ENCODE results near the gene KCNJ12. TPM values are rescaled to one million over a fixed set of nuclear protein-coding genes. Genes with fewer than 3 reads are reported as not detected.

The KCNJ12 gene
- total and polyA plus RNA-seq, 2 donors from 2014 or later, result 3.1 to 3.4 TPM

- H3K4me3 ChIP-seq (ENCODE audit: low read length in 3 of 3), result no peak overlapping the region
- H3K4me1 ChIP-seq (ENCODE audit: control insufficient read depth in 2 of 3, insufficient read depth in 2 of 3, low read depth in 1 of 3, low read length in 3 of 3), result peaks cover 0 to 5% (median 0%) of the 10 kb centered on the region in 3 donors
- intact Hi-C loops (cut with DNase I), result loop anchor here (10.0 kb wide), 1 partner anchor 57 kb away; no protein-coding TSS in a partner anchor
- no peak overlapping the region for H3K27ac ChIP-seq (ENCODE audit: low read depth in 2 of 2, low read length in 2 of 2)
- no peak for FAIRE-seq
- TF ChIP-seq, protein P1, sequence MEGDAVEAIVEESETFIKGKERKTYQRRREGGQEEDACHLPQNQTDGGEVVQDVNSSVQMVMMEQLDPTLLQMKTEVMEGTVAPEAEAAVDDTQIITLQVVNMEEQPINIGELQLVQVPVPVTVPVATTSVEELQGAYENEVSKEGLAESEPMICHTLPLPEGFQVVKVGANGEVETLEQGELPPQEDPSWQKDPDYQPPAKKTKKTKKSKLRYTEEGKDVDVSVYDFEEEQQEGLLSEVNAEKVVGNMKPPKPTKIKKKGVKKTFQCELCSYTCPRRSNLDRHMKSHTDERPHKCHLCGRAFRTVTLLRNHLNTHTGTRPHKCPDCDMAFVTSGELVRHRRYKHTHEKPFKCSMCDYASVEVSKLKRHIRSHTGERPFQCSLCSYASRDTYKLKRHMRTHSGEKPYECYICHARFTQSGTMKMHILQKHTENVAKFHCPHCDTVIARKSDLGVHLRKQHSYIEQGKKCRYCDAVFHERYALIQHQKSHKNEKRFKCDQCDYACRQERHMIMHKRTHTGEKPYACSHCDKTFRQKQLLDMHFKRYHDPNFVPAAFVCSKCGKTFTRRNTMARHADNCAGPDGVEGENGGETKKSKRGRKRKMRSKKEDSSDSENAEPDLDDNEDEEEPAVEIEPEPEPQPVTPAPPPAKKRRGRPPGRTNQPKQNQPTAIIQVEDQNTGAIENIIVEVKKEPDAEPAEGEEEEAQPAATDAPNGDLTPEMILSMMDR (IDR thresholded peaks at IDR 0.05; ENCODE audit: borderline replicate concordance, extremely low read depth, insufficient read depth), result no peak
- H3K36me3 ChIP-seq (ENCODE audit: control insufficient read depth in 2 of 3, insufficient read depth in 3 of 3, low read length in 3 of 3), result no peaks in the 10 kb centered on the region
- H3K9me3 ChIP-seq (ENCODE audit: control insufficient read depth in 2 of 3, insufficient read depth in 1 of 3, low read length in 3 of 3), result no peaks in the 10 kb centered on the region
- DNase-seq, result peak in 3 of 5 donors; percentile 16 to 66 (median 16)
- H3K27me3 ChIP-seq (ENCODE audit: control insufficient read depth, insufficient read depth, low read length), result no peaks in the 10 kb centered on the region
- H3K9ac ChIP-seq (ENCODE audit: low read length in 3 of 3), result no peak overlapping the region
These were observed 81.9 kb downstream of the KCNJ12 start for GRCh38 chr17:21458054-21458453.

- intact Hi-C loops (cut with DNase I), result loop anchor here (10.0 kb wide), 1 partner anchor 55 kb away; no protein-coding TSS in a partner anchor
- Histone ChIP-seq H3K9me3 (ENCODE audit: control insufficient read depth in 2 of 3, insufficient read depth in 1 of 3, low read length in 3 of 3) (no peaks in the 10 kb centered on the region), H3K36me3 (ENCODE audit: control insufficient read depth in 2 of 3, insufficient read depth in 3 of 3, low read length in 3 of 3) (no peaks in the 10 kb centered on the region), H3K27me3 (ENCODE audit: control insufficient read depth, insufficient read depth, low read length) (no peaks in the 10 kb centered on the region), H3K4me1 (ENCODE audit: control insufficient read depth in 2 of 3, insufficient read depth in 2 of 3, low read depth in 1 of 3, low read length in 3 of 3) (peaks cover 0 to 5% (median 0%) of the 10 kb centered on the region in 3 donors), H3K4me3 (ENCODE audit: low read length in 3 of 3) (no peak overlapping the region), H3K9ac (ENCODE audit: low read length in 3 of 3) (no peak overlapping the region), H3K27ac (ENCODE audit: low read depth in 2 of 2, low read length in 2 of 2) (no peak overlapping the region)
- FAIRE-seq (no peak), DNase-seq (no peak)
- TF ChIP-seq, protein P1 (IDR thresholded peaks at IDR 0.05; ENCODE audit: borderline replicate concordance, extremely low read depth, insufficient read depth), result no peak
These were observed 83.4 kb downstream of the KCNJ12 start for GRCh38 chr17:21459536-21459935.

GRCh38 chr17:21460358-21460757 is 84.2 kb downstream of the KCNJ12 start:
- H3K36me3 ChIP-seq (ENCODE audit: control insufficient read depth in 2 of 3, insufficient read depth in 3 of 3, low read length in 3 of 3), result no peaks in the 10 kb centered on the region
- DNase-seq, result peak in 1 of 5 donors; percentile 29
- intact Hi-C loops (cut with DNase I), result no loop called here

More at GRCh38 chr17:21460358-21460757, 84.2 kb downstream of the KCNJ12 start:
- Histone ChIP-seq H3K9me3 (ENCODE audit: control insufficient read depth in 2 of 3, insufficient read depth in 1 of 3, low read length in 3 of 3) (no peaks in the 10 kb centered on the region), H3K4me3 (ENCODE audit: low read length in 3 of 3) (no peak overlapping the region), H3K27me3 (ENCODE audit: control insufficient read depth, insufficient read depth, low read length) (no peaks in the 10 kb centered on the region), H3K27ac (ENCODE audit: low read depth in 2 of 2, low read length in 2 of 2) (no peak overlapping the region), H3K9ac (ENCODE audit: low read length in 3 of 3) (no peak overlapping the region), H3K4me1 (ENCODE audit: control insufficient read depth in 2 of 3, insufficient read depth in 2 of 3, low read depth in 1 of 3, low read length in 3 of 3) (peaks cover 0 to 5% (median 0%) of the 10 kb centered on the region in 3 donors)
- FAIRE-seq, result peak; percentile 25
- TF ChIP-seq, protein P1 (IDR thresholded peaks at IDR 0.05; ENCODE audit: borderline replicate concordance, extremely low read depth, insufficient read depth), result no peak

All from kidney (tissue), 14 donors.